Liver (tissue), 3 donors: Measurements from ENCODE around the gene ZNF148.

Experiments
- EGR1 ChIP-seq, 2 donors: IDR thresholded peaks; 2 replicates each; pipeline ENCODE4 v1.6.1; 2016 to 2018; ENCODE audit warnings: antibody characterized with exemption in 2 of 2, low read depth in 2 of 2
- FOXA1 ChIP-seq: IDR thresholded peaks from 2 replicates; pipeline ENCODE4 v1.6.1; 2016; ENCODE audit warnings: antibody characterized with exemption
- GABPA ChIP-seq, 2 donors: IDR thresholded peaks in 1 of 2; conservative IDR thresholded peaks in 1 of 2; 2 replicates each; pipeline ENCODE4 v1.6.1; 2016; ENCODE audit warnings: antibody characterized with exemption in 2 of 2, mild to moderate bottlenecking in 1 of 2, moderate library complexity in 1 of 2
- HNF4A ChIP-seq, 2 donors: conservative IDR thresholded peaks; 2 replicates each; pipeline ENCODE4 v1.6.1; 2016; ENCODE audit warnings: antibody characterized with exemption in 2 of 2, mild to moderate bottlenecking in 2 of 2
- RAD21 ChIP-seq, 2 donors: IDR thresholded peaks; 2 replicates each; pipeline ENCODE4 v1.6.1; 2016; ENCODE audit warnings: antibody characterized with exemption in 2 of 2, mild to moderate bottlenecking in 2 of 2
- SP1 ChIP-seq: IDR thresholded peaks from 2 replicates; pipeline ENCODE4 v1.6.1; 2018; ENCODE audit warnings: antibody characterized with exemption, mild to moderate bottlenecking
- TAF1 ChIP-seq: conservative IDR thresholded peaks from 2 replicates; pipeline ENCODE4 v1.6.1; 2016; ENCODE audit warnings: antibody characterized with exemption, mild to moderate bottlenecking
- YY1 ChIP-seq: IDR thresholded peaks from 2 replicates; pipeline ENCODE4 v1.6.1; 2016; ENCODE audit warnings: antibody characterized with exemption, mild to moderate bottlenecking
- TF ChIP-seq, protein P1 (sequence below): fragments of 150-350 bp; IDR thresholded peaks from 2 replicates; pipeline ENCODE4 v1.5.1; 2017; ENCODE audit warnings: improper control_type of control experiment, low read depth, low read length; ENCODE audit not compliant: missing input control
- TF ChIP-seq, protein P2 (sequence below): IDR thresholded peaks from 2 replicates; pipeline ENCODE4 v1.6.1; 2016; ENCODE audit warnings: antibody characterized with exemption, mild to moderate bottlenecking
- TF ChIP-seq, protein P3 (sequence below): IDR thresholded peaks from 2 replicates; pipeline ENCODE4 v1.6.1; 2016; ENCODE audit warnings: antibody characterized with exemption
- TF ChIP-seq, protein P4 (sequence below): IDR thresholded peaks from 2 replicates; pipeline ENCODE4 v1.6.1; 2016; ENCODE audit warnings: antibody characterized with exemption
- donor health status: healthy.
- donor health status: healthy.

DNA sequence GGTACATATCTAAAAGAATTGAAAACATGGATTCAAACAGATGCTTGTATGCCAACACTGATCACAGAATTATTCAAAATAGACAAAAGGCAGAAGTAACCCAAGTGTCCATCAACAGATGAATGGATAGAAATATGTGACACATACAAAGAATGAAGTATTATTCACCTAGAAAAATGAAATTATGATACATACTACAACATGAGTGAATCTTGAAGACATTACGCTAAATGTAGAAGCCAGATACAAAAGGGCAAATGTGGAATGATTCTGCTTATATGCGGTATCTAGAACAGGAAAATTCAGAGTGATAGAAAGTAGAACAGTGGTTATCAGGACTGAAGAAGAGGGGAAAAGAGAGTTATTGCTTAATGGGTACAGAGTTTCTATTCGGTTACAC lies 136.4 kb downstream of the ZNF148 start:
- TF ChIP-seq, protein P1, sequence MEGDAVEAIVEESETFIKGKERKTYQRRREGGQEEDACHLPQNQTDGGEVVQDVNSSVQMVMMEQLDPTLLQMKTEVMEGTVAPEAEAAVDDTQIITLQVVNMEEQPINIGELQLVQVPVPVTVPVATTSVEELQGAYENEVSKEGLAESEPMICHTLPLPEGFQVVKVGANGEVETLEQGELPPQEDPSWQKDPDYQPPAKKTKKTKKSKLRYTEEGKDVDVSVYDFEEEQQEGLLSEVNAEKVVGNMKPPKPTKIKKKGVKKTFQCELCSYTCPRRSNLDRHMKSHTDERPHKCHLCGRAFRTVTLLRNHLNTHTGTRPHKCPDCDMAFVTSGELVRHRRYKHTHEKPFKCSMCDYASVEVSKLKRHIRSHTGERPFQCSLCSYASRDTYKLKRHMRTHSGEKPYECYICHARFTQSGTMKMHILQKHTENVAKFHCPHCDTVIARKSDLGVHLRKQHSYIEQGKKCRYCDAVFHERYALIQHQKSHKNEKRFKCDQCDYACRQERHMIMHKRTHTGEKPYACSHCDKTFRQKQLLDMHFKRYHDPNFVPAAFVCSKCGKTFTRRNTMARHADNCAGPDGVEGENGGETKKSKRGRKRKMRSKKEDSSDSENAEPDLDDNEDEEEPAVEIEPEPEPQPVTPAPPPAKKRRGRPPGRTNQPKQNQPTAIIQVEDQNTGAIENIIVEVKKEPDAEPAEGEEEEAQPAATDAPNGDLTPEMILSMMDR: no peak
- TF ChIP-seq FOXA1 (no peak), EGR1 (IDR thresholded peaks at IDR 0.05; ENCODE audit: low read depth in 2 of 2) (no peak), GABPA (IDR thresholded peaks at IDR 0.05 in 1 of 2, conservative IDR thresholded peaks at IDR 0.05 in 1 of 2) (no peak), TAF1 (no peak), YY1 (no peak), RAD21 (IDR thresholded peaks at IDR 0.05) (no peak), HNF4A (conservative IDR thresholded peaks at IDR 0.05) (no peak), SP1 (no peak)
- TF ChIP-seq, protein P2, sequence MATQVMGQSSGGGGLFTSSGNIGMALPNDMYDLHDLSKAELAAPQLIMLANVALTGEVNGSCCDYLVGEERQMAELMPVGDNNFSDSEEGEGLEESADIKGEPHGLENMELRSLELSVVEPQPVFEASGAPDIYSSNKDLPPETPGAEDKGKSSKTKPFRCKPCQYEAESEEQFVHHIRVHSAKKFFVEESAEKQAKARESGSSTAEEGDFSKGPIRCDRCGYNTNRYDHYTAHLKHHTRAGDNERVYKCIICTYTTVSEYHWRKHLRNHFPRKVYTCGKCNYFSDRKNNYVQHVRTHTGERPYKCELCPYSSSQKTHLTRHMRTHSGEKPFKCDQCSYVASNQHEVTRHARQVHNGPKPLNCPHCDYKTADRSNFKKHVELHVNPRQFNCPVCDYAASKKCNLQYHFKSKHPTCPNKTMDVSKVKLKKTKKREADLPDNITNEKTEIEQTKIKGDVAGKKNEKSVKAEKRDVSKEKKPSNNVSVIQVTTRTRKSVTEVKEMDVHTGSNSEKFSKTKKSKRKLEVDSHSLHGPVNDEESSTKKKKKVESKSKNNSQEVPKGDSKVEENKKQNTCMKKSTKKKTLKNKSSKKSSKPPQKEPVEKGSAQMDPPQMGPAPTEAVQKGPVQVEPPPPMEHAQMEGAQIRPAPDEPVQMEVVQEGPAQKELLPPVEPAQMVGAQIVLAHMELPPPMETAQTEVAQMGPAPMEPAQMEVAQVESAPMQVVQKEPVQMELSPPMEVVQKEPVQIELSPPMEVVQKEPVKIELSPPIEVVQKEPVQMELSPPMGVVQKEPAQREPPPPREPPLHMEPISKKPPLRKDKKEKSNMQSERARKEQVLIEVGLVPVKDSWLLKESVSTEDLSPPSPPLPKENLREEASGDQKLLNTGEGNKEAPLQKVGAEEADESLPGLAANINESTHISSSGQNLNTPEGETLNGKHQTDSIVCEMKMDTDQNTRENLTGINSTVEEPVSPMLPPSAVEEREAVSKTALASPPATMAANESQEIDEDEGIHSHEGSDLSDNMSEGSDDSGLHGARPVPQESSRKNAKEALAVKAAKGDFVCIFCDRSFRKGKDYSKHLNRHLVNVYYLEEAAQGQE: no peak
- TF ChIP-seq, protein P3, sequence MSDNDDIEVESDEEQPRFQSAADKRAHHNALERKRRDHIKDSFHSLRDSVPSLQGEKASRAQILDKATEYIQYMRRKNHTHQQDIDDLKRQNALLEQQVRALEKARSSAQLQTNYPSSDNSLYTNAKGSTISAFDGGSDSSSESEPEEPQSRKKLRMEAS: no peak
- TF ChIP-seq, protein P4, sequence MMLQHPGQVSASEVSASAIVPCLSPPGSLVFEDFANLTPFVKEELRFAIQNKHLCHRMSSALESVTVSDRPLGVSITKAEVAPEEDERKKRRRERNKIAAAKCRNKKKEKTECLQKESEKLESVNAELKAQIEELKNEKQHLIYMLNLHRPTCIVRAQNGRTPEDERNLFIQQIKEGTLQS: no peak
